AG04449 (cell line): ENCODE results near the gene RNH1.

Source experiments
- CTCF ChIA-PET: fragments of 350-600 bp; formaldehyde crosslinking; extraction: SDS; loops from one replicate; lab custom pipeline; 2021; ENCODE audit warnings: antibody characterized with exemption; lab: Yijun Ruan, JAX
- POLR2A ChIA-PET: fragments of 400-600, 350-600 bp; formaldehyde crosslinking; extraction: SDS; loops from one replicate; lab custom pipeline; 2020; ENCODE audit warnings: antibody characterized with exemption, inconsistent platforms; lab: Yijun Ruan, JAX
- DNase-seq: peaks from one replicate; pipeline ENCODE4 v3.0.0-alpha.2; 2010; ENCODE audit warnings: low read depth, low spot score
- H3K4me3 ChIP-seq: 2 replicates; pipeline ENCODE4 v1.5.1; 2011; ENCODE audit warnings: low read depth, mild to moderate bottlenecking, control low read depth, low read length
- TF ChIP-seq, protein P1 (sequence below): IDR thresholded peaks from one replicate; pipeline ENCODE4 v1.5.1; 2011; ENCODE audit warnings: mild to moderate bottlenecking, moderate library complexity, low read length, control low read depth, inconsistent platforms; ENCODE audit not compliant: insufficient read depth; ENCODE audit errors: missing control alignments

Gene RNH1

DNA sequence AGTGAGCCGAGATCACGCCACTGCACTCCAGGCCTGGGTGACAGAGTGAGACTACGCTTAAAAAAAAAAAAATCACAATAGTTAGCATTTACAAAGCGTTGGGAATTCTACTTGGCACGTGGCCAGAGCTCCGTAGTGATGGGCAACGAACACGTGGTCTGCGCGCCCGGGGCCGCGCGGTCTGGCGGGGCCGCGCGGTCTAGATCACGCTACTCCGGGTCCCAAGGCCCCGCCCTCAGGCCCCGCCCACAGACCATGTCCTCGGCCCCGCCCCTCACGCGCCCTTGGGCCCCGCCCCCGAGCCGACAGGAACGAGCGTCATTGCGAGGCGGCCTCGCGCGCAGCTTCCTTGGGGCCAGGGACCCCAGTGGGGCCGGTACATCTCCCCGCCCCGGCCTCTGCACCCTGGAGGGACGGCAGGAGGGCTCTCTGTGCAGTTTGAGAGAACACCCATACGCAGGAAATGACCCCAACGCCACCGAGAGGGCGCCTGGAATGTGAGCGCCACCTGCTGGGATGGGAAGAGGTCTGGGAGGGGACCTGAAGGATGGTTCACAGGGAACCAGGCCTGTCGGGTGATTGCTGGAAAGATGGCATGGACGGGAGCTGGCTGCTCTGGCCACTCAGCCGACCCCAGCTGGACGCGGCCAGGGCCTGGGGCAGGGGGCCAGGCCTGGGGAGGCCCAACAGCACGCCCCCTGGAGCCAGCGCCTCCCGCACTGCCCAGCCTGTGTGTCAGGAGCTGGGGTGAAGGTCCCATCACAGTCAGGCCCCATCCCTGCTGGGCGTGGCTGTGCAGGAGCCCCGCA, 58.9 kb downstream of the RNH1 start:
- ChIA-PET CTCF (interaction anchor here (0.6 to 4.7 kb wide), 57 partner anchors 8 to 250 kb away, joined by 3 to 39 read pairs (median 4); partner anchors contain the start of genes B4GALNT4, BET1L, IFITM2 and PSMD13), POLR2A (interaction anchor here (0.9 to 1.5 kb wide), 3 partner anchors 13 to 241 kb away, joined by 3 to 5 read pairs (median 3); partner anchors contain the start of genes BET1L and RIC8A)
- H3K4me3 ChIP-seq = peak overlapping the region; percentile 76
- TF ChIP-seq, protein P1, sequence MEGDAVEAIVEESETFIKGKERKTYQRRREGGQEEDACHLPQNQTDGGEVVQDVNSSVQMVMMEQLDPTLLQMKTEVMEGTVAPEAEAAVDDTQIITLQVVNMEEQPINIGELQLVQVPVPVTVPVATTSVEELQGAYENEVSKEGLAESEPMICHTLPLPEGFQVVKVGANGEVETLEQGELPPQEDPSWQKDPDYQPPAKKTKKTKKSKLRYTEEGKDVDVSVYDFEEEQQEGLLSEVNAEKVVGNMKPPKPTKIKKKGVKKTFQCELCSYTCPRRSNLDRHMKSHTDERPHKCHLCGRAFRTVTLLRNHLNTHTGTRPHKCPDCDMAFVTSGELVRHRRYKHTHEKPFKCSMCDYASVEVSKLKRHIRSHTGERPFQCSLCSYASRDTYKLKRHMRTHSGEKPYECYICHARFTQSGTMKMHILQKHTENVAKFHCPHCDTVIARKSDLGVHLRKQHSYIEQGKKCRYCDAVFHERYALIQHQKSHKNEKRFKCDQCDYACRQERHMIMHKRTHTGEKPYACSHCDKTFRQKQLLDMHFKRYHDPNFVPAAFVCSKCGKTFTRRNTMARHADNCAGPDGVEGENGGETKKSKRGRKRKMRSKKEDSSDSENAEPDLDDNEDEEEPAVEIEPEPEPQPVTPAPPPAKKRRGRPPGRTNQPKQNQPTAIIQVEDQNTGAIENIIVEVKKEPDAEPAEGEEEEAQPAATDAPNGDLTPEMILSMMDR = peak; percentile 82
- peak; percentile 9 for DNase-seq

DNA sequence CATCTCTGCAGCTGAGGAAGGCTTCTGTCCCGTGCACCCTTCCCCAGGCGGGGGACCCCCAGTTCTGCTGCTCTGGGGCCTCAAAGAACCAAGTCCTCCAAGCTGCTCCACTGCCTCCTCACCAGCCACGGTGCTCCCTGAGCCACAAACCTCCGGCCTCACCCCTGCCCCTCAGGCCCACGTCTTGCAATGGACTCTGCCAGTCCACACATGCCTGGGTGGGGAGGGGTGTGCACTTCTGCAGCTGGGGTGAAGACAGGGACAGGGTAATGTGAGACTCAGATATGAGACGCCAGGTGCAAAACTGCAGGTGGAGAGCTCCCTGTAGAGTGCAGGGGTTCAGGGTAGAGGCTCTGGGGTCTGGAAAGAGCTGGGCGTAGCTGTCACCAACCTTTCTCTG, 60.2 kb downstream of the RNH1 start:
- TF ChIP-seq, protein P1 = no peak
- POLR2A ChIA-PET = no interaction called here
- CTCF ChIA-PET = interaction anchor here (1.3 to 3.7 kb wide), 3 partner anchors 40 to 141 kb away, joined by 4 to 32 read pairs (median 27); partner anchors contain the start of gene IFITM2
- no peak overlapping the region for H3K4me3 ChIP-seq
- no peak for DNase-seq

DNA sequence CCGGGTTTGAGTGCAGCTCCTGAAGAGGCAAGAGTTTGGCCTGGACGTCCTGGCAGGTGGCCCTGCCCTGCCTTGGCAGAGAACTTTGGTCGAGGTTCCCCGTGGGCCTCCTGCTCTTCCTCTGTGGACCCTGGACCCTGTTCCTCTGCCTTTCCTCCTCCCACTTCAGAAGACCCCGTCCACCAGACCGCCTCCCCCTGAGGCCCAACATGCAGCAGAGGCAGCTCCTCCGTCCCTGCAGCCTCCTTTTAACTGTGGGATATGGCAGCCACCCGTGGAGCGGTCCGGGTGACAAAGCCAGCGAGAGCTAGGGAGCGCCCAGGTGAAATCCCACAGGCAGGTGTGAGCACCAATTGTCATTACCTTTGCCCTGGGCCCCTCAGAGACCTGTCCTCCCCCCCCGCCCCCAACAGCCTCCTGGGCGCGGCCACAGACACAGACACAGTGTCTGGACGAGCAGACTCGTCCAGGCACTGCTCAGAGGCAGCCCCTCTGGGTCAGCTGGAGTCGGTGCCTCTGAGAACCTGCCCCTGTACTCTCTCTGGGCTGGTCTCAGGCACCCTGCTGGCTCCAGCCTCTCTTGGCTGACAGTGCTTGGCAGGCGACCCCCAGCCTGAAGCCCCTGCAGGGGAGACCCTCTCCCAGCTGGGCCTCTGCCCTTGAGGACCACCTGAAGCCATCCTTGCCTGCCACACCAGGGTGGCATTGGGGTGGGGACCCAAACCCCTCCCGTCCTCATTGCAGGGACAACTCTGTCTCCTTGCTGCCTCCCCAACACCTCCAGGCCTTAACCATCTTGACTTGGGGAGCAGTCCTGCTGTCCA, 61.1 kb downstream of the RNH1 start:
- TF ChIP-seq, protein P1 = no peak
- DNase-seq = no peak
- ChIA-PET CTCF (interaction anchor here (1.0 to 3.7 kb wide), 3 partner anchors 39 to 140 kb away, joined by 3 to 32 read pairs (median 4); partner anchors contain the start of gene IFITM2), POLR2A (no interaction called here)
- H3K4me3 ChIP-seq = no peak overlapping the region
